ENCODE data around the gene MORF4L1.

The MORF4L1 gene

GRCh38 chr15:78915341-78916087 is 42.8 kb downstream of the MORF4L1 start:
- Histone ChIP-seq H3K4me3 (ENCODE audit: low read length) (no peak overlapping the region), H3F3A (ENCODE audit: insufficient read depth, low read length) (no peaks in the 10 kb centered on the region), H3K4me1 (ENCODE audit: low read length) (no peaks in the 10 kb centered on the region), H3K27ac (ENCODE audit: low read length) (no peak overlapping the region), H2AFZ (ENCODE audit: low read length) (no peak overlapping the region), H3K9me3 (replicated peaks; ENCODE audit: insufficient read depth, low read length) (no peaks in the 10 kb centered on the region), H3K79me2 (ENCODE audit: low read length) (no peaks in the 10 kb centered on the region), H3K9ac (ENCODE audit: low read length) (no peak overlapping the region), H3K9me2 (replicated peaks; ENCODE audit: insufficient read depth, low read length) (no peaks in the 10 kb centered on the region), H3K27me3 (replicated peaks; ENCODE audit: insufficient read depth, low read length) (no peaks in the 10 kb centered on the region), H3K4me2 (ENCODE audit: low read depth, low read length) (no peak overlapping the region), H3K36me3 (replicated peaks; ENCODE audit: insufficient read depth, low read length) (no peaks in the 10 kb centered on the region), H4K20me1 (ENCODE audit: insufficient read depth, low read length) (no peaks in the 10 kb centered on the region)
- TF ChIP-seq EZH2 (optimal IDR thresholded peaks at IDR 0.05; ENCODE audit: low read depth, low read length) (no peak), CTCF (IDR thresholded peaks at IDR 0.05; ENCODE audit: low read length) (no peak), EZH2phosphoT487 (IDR thresholded peaks at IDR 0.05; ENCODE audit: low read length) (no peak)
- DNase-seq = no peak

GRCh38 chr15:78916088-78916487 is 43.4 kb downstream of the MORF4L1 start:
- Histone ChIP-seq H3K9me2 (replicated peaks; ENCODE audit: insufficient read depth, low read length) (no peaks in the 10 kb centered on the region), H3K9ac (ENCODE audit: low read length) (no peak overlapping the region), H2AFZ (ENCODE audit: low read length) (no peak overlapping the region), H3K4me2 (ENCODE audit: low read depth, low read length) (no peak overlapping the region), H3F3A (ENCODE audit: insufficient read depth, low read length) (no peaks in the 10 kb centered on the region), H3K36me3 (replicated peaks; ENCODE audit: insufficient read depth, low read length) (no peaks in the 10 kb centered on the region), H4K20me1 (ENCODE audit: insufficient read depth, low read length) (no peaks in the 10 kb centered on the region), H3K79me2 (ENCODE audit: low read length) (no peaks in the 10 kb centered on the region), H3K9me3 (replicated peaks; ENCODE audit: insufficient read depth, low read length) (no peaks in the 10 kb centered on the region), H3K27me3 (replicated peaks; ENCODE audit: insufficient read depth, low read length) (no peaks in the 10 kb centered on the region), H3K27ac (ENCODE audit: low read length) (no peak overlapping the region), H3K4me1 (ENCODE audit: low read length) (no peaks in the 10 kb centered on the region), H3K4me3 (ENCODE audit: low read length) (no peak overlapping the region)
- TF ChIP-seq EZH2 (optimal IDR thresholded peaks at IDR 0.05; ENCODE audit: low read depth, low read length) (no peak), CTCF (IDR thresholded peaks at IDR 0.05; ENCODE audit: low read length) (no peak), EZH2phosphoT487 (IDR thresholded peaks at IDR 0.05; ENCODE audit: low read length) (no peak)
- no peak for DNase-seq

- no peak for DNase-seq
- Histone ChIP-seq H3K79me2 (ENCODE audit: low read length) (no peaks in the 10 kb centered on the region), H3K4me2 (ENCODE audit: low read depth, low read length) (no peak overlapping the region), H3K9ac (ENCODE audit: low read length) (no peak overlapping the region), H3K27ac (ENCODE audit: low read length) (no peak overlapping the region), H3K9me3 (replicated peaks; ENCODE audit: insufficient read depth, low read length) (no peaks in the 10 kb centered on the region), H4K20me1 (ENCODE audit: insufficient read depth, low read length) (no peaks in the 10 kb centered on the region), H3K27me3 (replicated peaks; ENCODE audit: insufficient read depth, low read length) (no peaks in the 10 kb centered on the region), H3F3A (ENCODE audit: insufficient read depth, low read length) (no peaks in the 10 kb centered on the region), H3K9me2 (replicated peaks; ENCODE audit: insufficient read depth, low read length) (no peaks in the 10 kb centered on the region), H3K36me3 (replicated peaks; ENCODE audit: insufficient read depth, low read length) (no peaks in the 10 kb centered on the region), H3K4me1 (ENCODE audit: low read length) (no peaks in the 10 kb centered on the region), H2AFZ (ENCODE audit: low read length) (no peak overlapping the region), H3K4me3 (ENCODE audit: low read length) (no peak overlapping the region)
- TF ChIP-seq CTCF (IDR thresholded peaks at IDR 0.05; ENCODE audit: low read length) (no peak), EZH2phosphoT487 (IDR thresholded peaks at IDR 0.05; ENCODE audit: low read length) (no peak), EZH2 (optimal IDR thresholded peaks at IDR 0.05; ENCODE audit: low read depth, low read length) (no peak)
Observed at GRCh38 chr15:78917888-78918287, 45.2 kb downstream of the MORF4L1 start.
